A172 (cell line): Measurements from ENCODE around the gene CST9L. TPM values are rescaled to one million over a fixed set of nuclear protein-coding genes. Genes with fewer than 3 reads are reported as not detected.
A peak's percentile ranks its signal among the peaks of the same experiment; 100 is the strongest.

Experiments
- DNase-seq: peaks from one replicate; pipeline ENCODE4 v3.0.0-alpha.2; 2015; ENCODE audit warnings: low spot score
- total RNA-seq: library from RNA; depleted of rRNA; stranded (reverse); fragments of >200 nt; shearing (Covaris generic); gene quantifications from 2 replicates; pipeline ENCODE4 v1.2.3, GENCODE V29; 2014; rRNA removed

The CST9L gene, protein sequence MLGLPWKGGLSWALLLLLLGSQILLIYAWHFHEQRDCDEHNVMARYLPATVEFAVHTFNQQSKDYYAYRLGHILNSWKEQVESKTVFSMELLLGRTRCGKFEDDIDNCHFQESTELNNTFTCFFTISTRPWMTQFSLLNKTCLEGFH
- not detected in 2 replicates for total RNA-seq

DNA sequence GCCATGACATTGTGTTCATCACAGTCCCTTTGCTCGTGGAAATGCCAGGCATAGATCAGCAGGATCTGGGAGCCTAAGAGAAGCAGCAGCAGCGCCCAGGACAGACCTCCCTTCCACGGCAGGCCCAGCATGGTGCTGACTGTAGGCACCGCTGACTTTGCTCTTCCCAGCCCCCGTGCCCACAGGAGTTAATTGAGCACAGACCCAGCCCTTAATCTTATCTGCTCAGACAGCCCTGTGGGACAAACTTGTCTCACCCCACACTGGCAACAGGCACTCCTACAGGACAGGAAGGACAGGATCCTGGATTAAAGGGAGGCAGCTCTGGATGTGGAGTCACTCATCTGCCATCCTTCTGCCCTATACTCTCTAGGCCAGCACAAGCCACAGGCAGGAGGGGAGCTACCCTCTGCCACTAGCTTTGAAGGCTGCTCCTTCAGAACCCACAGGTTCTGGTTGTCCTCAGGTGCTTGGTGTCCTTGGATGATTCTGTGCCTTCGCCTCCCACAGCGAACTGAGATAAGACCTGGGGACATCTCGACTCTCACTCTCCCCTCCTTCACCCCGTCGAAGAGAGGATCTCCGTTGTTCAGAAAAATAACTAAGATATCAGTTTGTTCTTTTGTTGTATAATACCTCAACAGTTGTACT lies at the start of gene CST9L:
TSS of gene CST9L (minus strand) at position 165 of the 651 bp plus-strand sequence. CDS start at position 131, 34 bp downstream.
- no peak for DNase-seq

DNA sequence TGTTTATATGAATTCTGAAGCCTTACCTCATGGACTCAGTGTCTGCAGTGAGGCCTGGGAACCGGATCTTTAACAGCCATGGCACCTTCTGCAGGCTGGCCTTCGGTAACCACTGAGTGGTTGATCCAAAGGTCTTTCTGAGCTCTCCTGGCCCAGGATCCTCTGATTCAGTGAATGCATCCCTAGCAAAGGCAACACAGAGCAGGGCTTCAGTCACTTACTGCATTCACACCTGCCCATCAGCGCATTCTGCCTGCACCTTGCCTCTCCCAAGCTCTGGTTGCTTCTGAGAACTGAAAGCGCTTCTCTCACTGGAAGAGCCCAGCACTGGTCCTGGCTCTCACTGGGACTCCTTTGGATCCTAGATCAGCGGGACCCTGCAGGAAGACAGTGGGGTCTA lies 45.9 kb upstream of the CST9L start:
- no peak for DNase-seq

DNA sequence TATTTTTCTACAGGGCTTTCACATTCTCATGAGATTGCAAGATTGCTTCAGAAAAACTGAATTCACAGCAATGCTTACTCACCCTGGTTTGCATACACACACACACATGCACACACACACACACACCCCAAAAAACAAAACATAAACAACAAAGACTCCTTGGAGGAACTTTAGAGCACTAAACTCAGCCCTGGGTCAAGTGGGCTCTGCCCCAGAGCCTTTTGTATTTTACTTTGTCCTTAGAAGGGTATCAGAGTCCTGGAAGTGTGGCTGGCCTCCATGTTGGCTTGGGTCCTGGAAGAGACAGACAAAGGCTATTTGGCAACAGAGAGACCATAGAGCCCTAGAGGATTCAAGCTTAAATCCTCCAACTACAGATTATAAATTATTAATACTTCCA lies 45.4 kb upstream of the CST9L start:
- DNase-seq: no peak

DNA sequence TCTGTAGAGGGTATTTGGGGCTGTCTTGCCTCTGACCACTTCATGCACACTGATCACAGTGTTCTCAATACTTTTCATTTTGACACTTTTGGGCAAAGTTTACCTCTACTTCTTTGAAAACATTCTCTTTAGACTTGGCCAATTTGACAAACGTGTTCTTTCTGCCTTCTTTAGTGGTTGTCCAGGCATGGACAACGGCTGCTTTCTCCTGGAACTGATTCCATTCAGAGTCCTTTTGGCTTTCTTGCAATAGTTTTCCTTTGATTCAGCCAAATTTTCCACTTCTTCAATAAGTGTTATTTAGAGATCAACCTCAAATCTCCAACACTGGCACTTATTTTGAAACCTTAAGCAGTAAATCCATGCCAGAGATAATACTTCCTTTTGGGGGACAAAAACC lies 44.1 kb upstream of the CST9L start:
- DNase-seq: no peak

DNA sequence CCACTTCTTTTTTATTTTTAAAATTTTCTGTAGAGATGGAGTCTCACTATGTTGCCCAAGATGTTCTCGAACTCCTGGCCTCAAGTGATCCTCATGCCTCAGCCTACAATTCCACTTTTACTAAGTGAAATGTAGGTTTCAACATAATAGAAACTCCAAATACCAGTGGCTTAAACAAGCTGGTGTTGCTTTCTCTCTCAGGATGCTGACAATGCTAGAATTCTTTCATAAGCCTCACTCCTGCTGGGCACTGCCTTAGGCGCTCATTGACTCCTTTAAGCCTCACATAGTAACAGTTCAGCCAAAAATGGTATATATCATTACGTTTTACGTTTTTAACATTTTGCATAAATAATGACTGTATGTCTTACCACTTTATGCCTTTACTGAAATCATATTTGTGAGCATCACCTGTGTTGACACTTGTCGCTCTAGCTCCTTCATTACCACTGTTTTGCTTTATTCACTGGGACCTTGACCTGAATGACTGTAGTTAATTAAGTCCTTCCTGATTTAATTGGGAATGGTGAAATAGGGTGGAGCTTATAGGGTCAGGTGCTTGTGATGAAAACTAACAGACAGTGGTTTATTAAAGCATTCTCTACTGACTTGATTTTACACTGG lies 41.3 kb upstream of the CST9L start:
- DNase-seq: no peak

DNA sequence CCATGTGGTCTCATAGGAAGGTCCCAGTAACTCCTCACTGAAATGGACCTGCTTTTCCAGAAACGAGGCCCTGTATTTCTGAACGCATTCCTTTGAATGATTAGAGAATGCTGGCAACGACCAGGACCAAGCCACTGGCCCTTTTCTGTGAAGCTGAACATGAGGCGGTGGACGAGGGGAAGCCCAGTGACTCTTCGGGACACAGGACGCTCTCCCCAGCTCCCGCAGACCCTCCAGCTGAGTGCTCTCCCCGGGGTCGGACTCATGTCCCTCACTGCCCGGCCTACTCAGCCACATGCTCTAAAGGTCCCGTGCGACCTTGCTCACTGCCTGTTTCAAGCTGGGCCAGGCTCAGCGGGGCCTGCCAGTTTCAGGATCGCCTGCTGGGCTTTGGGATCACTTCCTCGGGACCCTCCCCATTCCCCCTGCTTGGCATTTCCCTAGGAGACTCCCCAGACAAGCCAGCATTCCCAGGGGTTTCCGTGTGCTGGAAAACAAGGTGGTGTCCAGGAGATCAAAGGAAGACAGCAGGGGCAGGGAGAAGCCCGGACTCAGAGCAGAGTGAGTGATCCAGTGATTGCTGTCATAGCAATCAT lies 40.1 kb upstream of the CST9L start:
- no peak for DNase-seq

DNA sequence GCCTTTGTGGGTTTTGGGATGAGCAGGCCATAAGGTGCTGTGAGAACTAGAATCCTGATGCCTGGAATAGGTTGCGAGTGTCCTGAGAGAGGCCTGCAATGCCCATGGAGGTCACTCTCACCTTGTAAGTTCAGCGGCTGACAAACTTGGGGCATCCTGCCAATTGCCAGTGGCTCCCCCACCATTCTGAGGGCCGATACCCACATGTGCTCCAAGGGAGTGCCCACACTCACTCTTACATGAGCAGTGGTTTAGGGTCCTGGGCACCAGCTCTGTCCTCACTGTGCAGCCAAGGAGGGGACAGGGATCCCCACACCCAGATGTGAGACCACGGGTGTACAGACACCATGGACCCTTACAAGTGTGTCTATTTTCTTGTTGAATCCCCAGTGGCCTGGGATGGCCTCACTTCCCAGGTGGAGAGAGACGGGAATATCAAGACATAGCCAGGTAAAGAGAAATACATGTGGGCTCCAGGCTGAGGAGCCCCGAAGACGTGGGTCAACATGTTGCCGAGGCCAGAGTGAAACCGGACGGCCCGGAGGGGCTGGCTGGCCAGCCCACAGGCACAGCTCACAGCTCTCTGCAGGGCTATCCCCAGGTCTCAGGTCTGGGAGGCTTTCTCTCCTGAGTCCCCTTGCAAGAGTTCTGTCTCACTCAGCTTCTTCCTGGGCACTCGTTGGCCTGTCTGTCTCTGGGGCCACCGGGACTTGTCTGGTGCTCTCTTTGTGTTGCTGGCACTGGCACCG lies 39.4 kb upstream of the CST9L start:
- DNase-seq: no peak

DNA sequence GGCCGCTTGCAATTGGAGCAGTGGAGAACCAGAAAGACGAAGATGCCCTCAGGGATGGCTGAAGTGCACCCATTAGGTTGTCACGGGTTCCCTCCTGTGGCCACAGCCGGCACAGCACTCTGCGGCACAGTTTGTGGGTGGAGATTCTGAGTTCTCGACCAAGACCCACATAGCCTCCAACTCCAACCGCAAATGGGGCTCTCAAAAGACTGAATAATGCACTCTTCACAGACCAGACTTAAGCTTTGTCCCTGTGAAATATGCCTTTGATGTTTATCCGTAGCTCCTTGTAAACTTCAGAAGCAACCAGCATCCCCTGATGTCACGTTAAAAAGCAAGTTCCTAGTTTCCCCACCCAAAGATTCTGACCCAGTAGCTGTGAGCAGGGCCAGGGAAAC lies 38.4 kb upstream of the CST9L start:
- DNase-seq: peak; percentile 75

DNA sequence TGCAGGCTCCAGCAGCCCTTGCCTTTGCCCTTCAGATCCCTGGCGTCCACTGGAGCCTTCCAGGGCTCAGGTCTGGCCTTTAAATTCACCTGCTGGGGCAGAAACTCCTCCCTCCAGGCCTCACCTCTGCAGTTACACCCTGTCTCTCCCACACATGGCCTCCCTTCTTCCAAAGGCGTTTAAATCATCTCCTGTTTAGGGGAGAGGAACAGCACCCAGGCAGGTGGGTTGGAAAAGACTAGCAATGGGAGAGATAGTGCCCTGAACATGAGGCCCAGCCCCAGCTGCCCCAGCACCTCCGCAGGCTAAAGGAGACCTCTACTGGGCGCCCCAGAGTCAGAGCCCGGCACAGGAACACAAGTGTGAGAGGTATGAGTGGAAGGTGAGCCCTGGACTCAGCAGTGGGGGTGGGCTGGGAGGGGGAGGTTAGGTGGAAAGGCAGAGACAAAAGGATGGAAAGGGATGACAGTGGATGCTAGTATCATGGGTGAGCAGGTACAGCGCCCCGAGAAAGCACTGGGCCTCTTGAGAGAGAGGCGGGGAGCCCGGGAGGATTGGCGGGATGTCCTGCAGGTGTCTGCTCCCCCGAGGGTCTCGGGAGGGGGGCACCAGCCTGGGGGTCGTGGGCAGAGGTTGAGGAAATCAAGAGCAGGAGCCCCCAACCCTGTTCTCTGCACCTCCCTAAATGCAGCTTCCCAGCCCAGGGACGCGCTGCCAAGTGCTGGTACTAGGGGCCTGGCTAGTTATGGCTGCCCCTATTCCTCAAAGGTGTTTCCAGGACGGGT lies 37.8 kb upstream of the CST9L start, which contains the start of gene CST9:
TSS of gene CST9 (minus strand) at position 51 of the 785 bp plus-strand sequence. CDS start 53 bp downstream, outside the sequence.
- no peak for DNase-seq

DNA sequence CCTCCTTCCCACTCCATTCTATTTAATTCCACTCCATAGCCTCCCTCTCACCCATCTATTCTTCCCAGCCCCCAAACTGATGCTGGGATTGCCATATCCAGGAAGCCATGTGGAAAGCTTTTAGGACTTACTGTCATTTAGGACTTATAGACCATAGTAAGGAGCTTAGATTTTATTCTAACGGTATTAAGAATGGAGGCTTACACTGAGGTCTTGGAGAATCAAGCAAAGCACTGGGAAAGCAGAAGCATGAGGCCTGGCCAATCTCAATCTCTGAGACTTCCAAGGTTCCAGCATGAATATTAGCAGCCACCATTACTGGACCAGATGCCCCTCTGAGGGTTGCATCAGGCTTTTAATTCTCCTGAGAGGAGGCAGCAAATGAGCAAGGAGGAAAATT lies 36.0 kb upstream of the CST9L start:
- no peak for DNase-seq

DNA sequence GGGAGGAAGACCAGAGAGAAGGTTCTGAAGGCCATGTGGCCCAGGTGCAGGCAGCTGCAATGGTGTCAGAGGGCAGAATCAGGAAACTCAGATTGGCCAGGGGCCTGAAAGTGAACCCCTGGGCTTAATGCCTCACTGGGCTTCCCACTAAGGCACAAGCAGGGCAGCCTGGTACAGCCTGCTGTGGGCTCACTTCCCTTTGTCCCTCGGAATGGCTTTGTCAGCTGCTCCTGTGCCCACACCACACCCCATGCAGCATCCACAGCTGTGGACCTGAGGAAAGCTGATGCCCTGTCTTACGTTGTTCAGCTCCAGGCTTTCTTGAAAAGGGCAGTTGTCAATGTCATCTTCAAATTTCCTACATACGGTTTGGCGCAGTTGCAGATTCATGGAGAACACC lies 35.0 kb upstream of the CST9L start:
- no peak for DNase-seq

DNA sequence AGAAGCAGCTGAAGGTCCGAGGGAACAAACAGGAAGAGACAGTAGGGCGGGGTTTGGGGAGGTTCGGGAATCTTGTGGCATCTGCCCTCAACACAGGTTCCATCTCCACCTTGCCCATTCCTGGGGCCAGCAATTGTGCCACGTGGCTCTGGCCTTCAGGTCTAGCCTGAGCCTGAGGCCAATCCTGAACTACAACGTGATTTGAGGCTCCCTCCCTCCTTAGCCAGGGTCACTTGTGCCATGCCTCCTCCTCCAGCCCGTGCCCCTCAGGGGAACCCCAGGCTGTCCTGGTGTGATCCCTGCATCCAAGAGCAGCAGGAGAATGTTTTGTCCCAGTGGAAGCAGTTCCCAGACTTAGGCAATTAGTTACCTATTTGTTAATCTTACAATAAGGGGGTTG lies 34.4 kb upstream of the CST9L start:
- DNase-seq: no peak

DNA sequence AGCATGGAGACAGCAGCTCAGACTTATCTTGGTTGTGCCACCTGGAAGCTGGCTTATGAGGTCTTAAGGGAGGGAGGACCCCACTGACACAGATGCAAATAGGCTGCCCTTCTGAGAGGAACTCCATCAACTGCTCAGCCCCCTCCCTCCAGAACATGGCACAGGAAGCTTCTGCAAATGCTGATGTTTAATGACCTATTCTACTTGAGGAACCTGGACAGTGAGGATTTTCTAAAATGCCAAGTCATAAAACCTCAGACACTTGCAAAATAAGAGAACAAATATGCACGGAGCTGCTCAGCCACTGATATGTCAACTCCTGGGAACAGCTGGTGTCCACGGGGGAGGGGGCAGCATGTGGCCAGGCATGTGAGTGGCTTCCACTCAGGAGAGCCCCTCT lies 34.0 kb upstream of the CST9L start:
- no peak for DNase-seq

DNA sequence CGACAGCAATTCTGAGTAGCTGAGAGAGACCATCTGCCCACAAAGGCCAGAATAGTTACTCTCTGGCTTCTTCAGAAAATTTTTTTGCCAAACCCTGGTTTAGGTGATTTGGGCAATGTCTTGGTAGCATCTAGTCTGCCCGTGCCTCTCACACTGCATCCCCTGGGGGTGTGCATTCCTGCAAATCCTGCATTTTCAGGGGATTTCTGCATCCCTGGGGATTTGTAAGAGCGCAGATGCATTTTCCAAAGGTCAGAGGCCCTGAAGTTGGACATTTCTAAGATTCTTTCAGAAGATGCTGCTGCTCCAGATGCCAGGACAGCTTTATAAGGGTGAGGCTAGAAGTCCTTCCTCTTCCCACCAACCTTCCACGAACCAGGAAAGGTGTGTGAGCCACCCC lies 33.4 kb upstream of the CST9L start:
- DNase-seq: no peak

DNA sequence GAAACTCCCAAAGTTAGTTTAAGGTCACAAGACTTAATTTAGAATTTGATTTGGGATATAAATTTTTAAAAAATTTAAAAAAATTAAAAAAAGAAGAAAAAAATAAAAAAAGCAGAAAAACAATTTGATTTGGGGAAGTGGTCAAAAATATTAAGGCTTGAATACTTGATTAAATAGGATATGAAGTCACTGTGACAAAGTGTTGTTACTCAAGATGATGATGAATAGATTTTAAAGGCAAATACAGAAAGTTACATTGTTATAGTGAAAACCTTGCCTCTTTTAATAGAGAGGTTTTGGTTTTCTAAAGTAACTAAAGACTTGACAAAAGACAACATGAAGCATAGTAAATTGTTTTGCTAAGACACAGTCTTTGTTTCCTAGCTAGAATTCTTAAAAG lies 30.2 kb upstream of the CST9L start:
- DNase-seq: no peak

DNA sequence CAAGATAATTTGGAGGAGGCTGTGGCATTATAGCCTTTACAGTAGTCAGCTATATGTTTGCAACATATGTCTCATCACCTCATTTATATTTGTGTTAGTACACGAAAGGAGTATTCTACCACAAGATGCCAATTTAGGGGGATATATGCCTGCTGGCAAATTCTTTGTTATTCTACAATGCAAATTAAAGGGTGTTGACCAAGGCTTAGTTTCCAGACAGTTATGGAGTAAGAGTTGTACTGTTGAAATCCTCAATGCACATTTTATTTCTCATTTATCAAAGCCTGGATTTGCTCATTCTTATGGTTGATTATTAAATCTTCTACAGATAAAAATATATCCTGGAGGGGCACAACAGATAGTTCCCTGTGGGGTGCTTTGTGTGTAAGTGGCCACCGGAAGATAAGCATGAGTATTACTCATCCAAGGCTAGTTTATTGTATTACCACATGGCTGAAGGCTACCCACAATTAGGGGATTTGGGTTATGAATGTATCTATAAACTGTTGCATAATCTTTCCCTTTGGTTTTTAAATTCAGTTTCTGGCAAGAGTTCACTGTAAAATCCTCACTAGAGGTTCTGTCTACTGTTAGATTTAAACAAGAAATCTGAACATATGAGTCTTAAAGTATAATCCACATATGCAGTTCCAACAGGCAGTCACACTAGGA lies 28.4 kb upstream of the CST9L start:
- DNase-seq: peak; percentile 30

DNA sequence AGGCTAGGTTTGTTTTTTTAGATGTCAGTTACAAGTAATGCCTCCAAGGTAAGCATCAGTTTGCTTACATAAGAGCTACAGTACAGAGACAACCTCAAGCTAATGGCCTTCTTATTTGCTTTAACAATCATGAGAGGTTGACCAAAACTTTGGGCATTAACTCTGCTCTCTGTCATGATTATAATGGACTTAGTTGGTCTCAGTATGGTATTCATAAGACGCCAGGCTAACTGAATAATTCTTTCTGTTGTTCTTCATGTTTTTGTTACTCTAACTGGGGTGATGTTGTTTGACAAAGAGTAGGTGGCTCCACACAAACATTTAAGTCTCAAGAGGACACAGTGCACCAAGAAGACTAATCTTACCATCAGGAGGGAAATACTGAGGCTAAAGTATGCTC lies 27.7 kb upstream of the CST9L start:
- DNase-seq: no peak

DNA sequence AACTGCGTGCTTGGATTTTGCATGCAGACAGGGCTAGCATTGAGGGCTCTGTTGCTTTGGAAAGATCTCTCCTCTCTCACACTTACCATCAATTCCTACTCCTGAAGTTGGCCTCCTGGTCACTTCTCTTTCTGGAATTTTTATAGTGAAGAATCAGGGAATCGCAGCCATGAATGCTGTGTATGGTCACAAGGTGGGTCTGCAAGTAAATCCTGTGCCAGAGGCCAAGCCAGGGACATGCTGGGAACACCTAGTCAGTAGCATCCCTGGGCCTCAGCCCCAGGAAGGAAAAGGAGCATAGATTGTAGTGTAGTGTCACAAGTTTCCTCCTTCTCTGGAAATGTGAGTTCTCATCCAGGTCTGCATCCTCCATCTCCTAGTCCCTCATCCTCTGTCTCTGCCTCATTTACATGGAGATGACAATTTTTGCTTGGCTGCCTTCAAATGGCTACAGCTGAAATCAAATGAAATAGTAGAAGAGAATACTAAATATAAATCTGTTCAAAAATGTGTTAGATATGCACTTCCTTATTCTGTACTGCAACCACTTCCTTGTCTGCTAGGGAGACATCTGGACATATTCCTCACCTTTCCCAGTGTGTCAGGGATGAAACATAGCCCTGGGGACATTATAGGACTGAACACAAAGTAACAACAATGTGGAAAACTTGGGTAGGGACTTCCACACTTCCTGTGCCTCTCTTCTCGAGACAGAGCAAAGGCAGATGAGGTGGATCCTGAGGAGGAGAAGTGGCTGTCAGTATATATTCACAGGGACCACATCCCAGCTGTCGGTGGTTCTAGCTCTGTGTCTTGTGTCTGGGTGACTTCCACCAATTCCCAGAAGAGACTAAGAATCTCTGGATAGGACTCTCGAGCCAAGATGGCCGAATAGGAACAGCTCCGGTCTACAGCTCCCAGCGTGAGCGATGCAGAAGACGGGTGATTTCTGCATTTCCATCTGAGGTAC lies 20.4 kb upstream of the CST9L start:
- no peak for DNase-seq

DNA sequence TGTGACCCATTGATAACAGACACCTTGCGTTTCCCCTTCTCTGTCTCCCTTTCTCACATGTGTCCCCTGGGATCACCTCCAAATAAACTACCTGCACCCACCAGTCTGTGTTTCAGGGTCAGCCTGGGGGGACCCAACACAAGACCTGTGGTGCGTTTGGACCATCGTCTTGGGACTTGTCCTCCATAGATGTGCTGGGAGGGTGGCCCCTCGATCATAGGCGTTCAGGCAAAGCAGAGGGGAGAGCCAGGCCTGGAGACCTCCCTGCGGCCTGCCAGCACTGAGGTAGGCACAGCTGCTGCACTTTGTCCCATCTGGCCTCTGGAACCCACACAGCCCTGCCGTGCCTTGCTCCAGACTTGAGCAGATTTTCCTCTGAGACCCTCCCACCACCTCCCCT lies 19.3 kb upstream of the CST9L start:
- DNase-seq: no peak
